ENCODE data around the gene COL4A2.

COL4A2 gene

DNA sequence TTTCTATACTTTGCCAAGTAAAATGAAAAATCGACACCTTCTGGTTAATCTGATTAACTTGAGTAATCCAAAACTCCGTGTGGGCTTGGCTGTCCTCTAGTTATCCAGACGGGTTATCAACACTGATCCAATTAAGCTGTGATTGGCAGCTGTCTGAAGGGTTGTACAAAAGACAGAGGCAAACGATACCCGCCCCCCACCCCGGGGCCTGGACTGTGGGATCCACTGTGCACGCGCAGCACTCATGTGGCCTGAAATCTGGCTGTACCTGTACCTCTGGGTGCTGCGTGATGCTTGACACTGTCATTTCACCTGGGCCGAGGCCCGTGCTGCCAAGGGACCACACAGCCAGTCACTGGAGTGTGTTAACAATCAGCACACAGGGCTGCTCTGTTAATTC is 53.5 kb downstream of the COL4A2 start:
- no peak for DNase-seq

GRCh38 chr13:110361365-110361911 is 54.4 kb downstream of the COL4A2 start:
- no peak for DNase-seq

GRCh38 chr13:110363010-110363409 is 55.9 kb downstream of the COL4A2 start:
- DNase-seq = no peak

DNA sequence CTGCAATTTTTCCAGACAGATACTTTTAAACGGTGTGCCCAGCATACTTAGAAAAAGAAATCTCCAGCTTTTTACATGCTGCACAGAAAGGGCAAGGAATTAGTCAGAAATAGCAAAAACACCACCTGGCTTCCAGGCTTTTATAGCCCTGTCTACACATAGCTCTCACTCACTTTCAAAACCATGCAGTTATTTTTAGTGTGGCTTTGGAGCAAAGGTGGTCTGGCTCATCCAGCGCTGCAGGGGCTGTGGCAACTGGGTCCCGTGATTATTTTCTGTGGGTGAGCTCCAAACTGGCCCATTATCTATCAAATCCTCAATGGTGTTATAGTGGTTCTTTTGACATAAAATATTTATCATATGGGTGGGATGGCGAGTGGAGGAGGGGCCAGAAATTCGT is 57.0 kb downstream of the COL4A2 start:
- DNase-seq = no peak

- no peak for DNase-seq
Observed at GRCh38 chr13:110365876-110366275, 58.8 kb downstream of the COL4A2 start.

DNA sequence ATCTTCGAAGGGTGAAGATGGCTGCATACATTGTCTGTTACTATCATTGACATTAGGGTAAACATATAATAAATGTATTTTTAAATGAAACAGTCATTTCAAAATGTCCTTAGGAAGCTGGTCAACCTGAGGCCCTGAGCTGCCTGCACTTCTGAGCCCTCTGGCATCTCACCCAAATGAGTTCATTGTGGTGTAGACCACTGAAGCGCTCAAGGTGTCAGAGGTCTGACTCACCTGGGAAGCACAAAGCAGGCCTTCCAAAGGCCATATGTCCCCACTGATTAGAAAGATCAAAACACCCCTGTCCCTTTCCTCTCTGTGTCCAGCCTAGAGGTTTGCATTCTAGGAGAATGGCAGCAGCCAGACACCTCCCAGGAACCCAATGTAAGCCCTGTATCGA is 59.6 kb downstream of the COL4A2 start:
- DNase-seq = no peak

DNA sequence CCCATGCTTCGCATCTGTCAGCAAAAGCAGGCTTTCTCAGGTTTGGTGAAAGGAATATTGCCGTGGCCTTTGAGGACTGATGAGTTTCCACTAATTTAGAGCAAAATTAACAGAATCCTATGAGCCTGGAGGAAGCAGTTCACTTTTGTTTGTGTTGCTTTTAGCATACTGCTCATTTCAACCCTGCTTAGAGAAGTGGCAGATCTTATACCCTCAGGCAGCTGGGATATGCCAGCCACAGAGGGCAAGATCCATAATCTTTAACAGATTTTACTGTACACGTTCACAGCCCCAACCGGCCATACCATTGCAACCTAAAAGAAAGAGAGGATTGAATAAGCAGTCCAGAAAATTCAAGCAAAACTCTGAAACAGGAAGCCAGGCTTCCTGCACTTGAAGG is 60.5 kb downstream of the COL4A2 start:
- no peak for DNase-seq

DNA sequence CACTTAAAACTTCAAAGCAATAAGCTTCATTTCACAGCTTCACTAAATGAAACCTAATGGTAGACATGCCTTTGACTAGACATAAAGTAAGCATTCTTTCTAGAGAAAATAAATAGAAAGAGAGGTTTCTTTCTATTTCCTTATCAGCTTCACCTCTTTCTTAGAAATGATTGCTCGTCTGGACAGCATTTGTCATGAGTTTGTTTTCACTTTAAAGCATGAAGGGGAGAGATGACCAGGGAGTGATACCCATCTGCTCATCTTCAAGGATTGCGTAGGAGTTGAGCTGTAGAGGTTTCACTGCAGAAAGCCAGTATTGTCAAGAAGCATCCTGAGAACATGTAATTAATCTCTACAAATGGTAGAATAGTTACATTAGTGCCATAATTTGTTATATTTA is 61.3 kb downstream of the COL4A2 start:
- no peak for DNase-seq

GRCh38 chr13:110369400-110369799 is 62.3 kb downstream of the COL4A2 start:
- DNase-seq = no peak

DNA sequence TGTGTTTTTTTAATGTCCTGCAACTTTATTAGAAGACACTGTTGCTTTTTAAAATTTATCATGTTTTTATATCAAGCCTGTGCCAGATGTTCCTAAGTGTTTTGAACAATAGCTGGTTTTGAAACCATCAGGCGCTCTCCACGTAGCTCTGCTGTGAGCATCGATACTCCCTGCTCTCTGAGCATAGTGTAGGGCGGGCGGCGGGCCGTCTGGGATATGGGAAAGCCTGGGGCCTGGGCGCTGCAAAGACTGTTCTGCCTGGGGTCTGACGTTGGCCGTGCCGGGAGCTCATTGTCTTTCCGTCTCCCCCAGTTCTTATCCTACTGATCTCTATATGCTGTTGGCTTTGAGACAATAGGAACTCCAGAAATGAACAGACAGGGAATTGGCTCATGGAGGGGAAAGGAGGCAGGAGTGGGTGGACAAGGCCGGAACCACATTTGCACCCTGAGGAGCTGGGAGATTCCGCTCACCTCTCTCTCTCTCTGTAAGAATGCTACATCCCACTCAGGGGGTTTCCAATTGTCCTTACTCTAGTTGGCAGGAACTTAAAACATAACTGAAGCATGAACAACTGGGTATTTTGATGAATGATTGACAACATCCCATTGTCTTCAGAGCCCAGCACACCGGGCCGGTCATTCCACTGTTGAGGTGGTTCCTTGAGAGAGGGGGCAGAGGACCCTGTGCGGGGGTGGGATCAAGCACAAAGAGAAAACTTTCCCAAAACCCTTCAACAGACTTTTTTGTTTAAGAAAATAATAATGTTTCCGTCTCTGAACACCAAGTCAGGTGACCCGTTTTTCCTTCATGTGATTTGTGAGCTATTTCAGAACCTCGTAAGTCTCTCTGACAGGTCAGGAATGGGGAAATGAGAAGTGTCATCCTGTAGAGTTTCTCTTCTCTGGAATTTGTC is 64.7 kb downstream of the COL4A2 start:
- no peak for DNase-seq

DNA sequence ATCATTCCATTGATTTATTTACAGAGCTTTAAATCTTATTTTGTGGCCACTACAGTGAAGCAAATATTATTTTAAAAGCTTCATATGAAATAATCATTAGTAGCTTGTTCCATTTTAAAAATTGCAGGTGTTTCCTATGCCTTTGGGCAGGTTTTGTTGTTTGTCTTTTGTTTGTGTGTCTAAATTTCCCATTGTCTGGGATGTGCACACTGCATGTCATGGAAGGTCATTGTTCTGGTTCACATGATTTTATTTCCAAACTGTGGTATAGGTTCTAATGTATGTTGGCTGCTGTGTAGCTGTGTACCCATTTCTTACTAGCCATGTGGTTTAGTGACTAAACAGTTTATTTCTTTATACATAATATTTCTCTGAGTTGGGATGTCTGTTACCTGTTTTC is 65.6 kb downstream of the COL4A2 start:
- DNase-seq = no peak

DNA sequence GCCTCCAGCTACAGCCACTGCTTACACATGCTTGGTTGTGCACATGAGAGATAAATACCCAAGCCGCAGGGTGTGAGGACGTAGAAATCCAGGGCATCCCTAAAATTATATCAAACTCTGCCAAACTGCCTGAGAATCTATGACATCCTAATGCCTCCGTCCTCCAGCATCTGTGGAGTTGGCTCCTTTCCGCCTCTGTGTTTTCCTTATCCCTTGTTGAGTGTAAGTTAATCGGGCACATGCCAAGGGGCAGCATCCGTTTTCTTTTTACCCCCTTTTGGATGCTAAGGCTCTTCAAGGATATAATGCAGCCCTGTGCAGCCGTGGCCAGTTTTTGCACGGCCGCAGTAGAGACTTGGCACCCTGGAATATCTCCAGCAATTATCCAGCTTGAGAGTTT is 66.5 kb downstream of the COL4A2 start:
- DNase-seq = no peak

DNA sequence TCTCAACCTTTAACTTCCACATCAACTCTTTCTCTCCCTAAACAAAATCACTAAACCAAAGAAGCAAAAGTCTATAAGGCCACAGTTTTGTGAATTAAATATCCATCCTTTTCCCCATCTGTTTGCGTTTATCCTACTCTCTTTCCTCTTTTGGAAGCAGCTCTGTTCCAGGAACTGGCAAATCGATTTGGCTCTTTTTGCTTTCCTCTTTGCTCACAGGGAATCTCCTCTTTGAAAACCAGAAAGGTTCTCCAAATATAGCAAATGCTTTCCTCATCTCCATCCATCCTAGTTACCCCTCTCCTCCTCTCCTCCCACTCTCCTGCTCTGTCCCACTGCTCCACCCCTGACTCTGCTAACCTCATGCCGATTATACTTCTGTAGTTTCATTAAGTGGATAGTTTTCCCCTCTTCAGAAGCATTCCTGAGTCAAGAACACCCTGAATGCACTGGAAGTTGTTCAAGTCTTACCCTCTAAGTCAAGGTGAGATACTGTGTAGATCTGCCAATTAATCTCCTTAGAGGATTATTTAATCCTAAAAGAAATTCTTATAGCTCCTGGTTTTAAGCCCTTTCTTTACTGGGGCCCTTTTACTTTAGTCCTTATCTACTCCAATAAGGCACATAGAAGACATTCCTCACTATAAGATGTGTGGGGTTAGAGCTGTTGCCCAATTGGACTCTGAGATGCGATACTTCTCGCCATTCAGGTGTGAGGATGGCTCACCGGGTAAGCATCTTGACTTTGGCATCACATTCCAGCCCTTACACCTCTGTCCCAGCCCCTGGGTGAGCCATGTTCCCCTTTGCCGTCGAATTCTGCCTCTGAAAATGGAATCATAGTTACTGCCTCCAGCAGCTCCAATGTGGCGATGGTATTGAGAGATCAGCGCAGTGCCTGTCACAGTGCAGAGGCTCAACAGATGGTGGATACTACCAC is 67.6 kb downstream of the COL4A2 start:
- DNase-seq = no peak

GRCh38 chr13:110376120-110376519 is 69.0 kb downstream of the COL4A2 start:
- DNase-seq = no peak

GRCh38 chr13:110377178-110377825 is 70.2 kb downstream of the COL4A2 start:
- DNase-seq = no peak

DNA sequence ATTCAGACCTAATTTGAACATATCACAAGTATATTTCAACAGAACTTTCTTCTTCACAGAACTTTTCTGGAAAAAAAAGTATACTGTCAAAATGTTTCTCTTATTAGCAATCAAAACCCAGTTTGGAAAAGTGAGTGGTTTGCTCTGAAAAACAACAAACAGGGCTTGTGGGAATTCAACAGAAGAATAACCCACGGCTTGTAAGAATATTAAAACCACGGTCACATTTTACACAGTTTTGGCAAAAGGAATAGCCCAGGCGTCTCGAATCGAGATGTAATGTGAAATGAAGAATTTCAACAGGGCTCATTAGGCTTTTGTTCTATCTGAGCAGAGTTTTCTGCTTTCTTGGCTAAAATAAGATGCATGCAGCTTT is 70.7 kb downstream of the COL4A2 start:
- no peak for DNase-seq

GRCh38 chr13:110379358-110379757 is 72.3 kb downstream of the COL4A2 start:
- DNase-seq = no peak

DNA sequence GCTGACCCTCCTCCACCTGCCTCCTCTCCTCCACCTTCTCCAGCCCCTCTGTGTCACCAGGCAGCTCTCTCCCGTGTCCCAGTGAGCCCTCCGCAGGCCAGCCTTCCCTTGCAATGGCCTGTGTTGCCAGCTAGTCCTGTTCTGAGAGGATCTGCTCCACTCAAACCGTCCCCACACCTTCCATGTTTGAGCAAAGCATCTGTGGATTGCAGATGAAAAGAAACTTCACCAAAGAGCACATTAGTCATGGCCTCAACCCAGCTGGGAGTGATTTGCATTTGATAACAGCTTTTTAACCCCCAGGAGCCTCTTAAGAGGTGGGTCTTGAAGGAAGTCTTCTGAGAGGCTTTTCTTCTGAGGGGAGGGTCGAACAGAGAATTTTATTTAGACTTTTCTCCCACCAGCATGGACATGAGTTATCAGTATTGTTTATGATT is 72.8 kb downstream of the COL4A2 start:
- no peak for DNase-seq

DNA sequence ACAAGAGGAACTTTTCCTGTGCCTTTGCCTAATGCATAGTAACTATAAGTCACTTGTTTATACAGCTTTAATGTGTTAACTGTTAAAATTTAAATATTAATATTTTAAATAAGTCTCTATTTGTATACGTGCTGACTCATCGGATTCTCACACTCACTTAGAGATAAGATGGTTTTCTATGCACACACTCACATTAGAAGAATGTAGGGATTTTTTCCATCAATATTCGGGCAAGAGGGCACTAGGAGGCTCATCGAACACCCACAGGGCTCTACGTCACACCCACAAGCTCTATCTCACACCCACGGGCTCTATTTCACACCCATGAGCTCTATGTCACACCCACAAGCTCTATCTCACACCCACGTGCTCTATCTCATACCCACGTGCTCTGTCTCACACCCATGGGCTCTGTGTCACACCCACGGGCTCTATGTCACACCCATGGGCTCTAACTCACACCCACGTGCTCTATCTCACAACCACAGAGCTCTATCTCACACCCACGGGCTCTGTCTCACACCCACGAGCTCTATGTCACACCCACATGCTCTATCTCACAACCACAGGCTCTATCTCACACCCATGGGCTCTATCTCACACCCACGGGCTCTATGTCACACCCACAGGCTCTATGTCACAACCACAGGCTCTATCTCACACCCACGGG is 73.4 kb downstream of the COL4A2 start:
- no peak for DNase-seq

- DNase-seq = no peak
Observed at GRCh38 chr13:110381029-110381360, 73.9 kb downstream of the COL4A2 start.

GRCh38 chr13:110382229-110382628 is 75.1 kb downstream of the COL4A2 start:
- no peak for DNase-seq

DNA sequence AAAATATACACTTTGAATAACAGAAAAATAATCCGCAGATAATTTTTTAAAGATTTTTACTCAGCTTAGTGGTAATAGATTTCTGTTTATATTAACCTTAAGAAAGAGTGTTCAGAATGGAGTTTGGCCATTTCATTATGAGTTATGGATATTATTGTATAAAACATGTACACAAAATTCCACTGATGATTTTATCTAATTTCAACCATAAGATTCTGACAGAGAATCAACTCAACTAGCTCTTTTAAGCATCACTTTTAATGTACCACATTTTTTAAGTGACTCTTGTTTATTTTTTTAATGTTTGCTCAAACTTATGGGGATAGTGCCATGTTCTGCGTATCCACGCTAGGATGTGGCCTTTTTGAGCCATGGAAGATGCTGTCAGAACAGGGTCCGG is 75.7 kb downstream of the COL4A2 start:
- no peak for DNase-seq

Data from CD4-positive, alpha-beta T cell treated with Interleukin-10 for 1 hour (primary cell).